PC-9 (cell line): Measurements from ENCODE around the gene PPFIA4.

ENCODE experiments used
- EZH2 ChIP-seq: fragments of 200-600 bp; sonication (generic); IDR thresholded peaks from 2 replicates; pipeline ENCODE4 v1.8.0; 2017; ENCODE audit warnings: antibody characterized with exemption, low read depth
- TF ChIP-seq, protein P1 (sequence below): fragments of 200-600 bp; sonication (generic); conservative IDR thresholded peaks from 2 replicates; pipeline ENCODE4 v1.6.1; 2017; ENCODE audit warnings: mixed run types, antibody characterized with exemption, mild to moderate bottlenecking, moderate library complexity

DNA sequence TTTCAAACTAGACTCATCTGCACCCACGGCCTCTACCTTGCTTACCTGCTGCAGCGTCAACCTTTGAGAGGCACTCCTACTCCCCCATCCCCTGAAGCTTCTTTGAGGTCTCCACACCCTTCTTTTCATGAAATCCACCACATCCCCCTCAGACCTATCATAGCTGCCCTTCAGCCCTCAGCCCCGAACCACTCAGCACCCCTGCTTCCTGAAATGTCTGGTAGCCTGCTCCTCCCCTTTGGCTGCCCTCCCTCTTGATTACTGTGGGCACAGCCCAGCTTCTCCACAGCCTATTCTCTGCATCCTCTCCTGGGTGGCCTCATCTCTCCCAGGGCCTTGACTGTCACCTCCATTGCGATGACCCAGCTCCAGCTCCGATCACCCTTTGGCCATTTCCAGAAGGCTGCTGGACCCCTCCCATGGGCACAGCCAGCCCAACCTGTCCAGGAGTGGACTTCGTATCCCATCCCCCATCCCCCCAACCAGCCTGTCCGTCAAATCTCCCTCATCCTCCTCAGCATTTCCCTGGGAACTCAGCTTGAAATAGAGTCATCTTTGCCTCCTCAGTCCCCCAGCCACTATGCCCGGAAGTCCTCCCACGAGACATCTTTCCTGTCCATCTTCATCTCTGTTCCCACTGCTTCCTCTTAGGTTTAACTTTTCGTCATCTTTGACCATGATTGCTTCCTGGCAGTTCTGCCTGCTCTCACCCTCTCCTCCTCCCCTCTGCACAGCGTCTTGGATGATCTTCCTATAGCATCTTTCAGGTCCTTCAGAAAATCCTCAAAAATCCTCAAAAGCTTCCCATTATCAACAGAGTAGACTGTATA lies 95.1 kb downstream of the PPFIA4 start:
- TF ChIP-seq, protein P1, sequence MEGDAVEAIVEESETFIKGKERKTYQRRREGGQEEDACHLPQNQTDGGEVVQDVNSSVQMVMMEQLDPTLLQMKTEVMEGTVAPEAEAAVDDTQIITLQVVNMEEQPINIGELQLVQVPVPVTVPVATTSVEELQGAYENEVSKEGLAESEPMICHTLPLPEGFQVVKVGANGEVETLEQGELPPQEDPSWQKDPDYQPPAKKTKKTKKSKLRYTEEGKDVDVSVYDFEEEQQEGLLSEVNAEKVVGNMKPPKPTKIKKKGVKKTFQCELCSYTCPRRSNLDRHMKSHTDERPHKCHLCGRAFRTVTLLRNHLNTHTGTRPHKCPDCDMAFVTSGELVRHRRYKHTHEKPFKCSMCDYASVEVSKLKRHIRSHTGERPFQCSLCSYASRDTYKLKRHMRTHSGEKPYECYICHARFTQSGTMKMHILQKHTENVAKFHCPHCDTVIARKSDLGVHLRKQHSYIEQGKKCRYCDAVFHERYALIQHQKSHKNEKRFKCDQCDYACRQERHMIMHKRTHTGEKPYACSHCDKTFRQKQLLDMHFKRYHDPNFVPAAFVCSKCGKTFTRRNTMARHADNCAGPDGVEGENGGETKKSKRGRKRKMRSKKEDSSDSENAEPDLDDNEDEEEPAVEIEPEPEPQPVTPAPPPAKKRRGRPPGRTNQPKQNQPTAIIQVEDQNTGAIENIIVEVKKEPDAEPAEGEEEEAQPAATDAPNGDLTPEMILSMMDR: no peak
- no peak for TF ChIP-seq EZH2
